Ishikawa (cell line): Measurements from ENCODE around the gene HAUS1.

Source experiments
- CEBPB ChIP-seq: IDR thresholded peaks from 2 replicates; pipeline ENCODE4 v1.6.1; 2012
- CREB1 ChIP-seq: IDR thresholded peaks from 2 replicates; pipeline ENCODE4 v1.6.1; 2012; ENCODE audit warnings: low read depth
- EGR1 ChIP-seq: IDR thresholded peaks from 2 replicates; pipeline ENCODE4 v1.6.1; 2012
- EP300 ChIP-seq: IDR thresholded peaks from 2 replicates; pipeline ENCODE4 v1.6.1; 2012; ENCODE audit warnings: borderline replicate concordance
- FOXM1 ChIP-seq: IDR thresholded peaks from 2 replicates; pipeline ENCODE4 v1.6.1; 2012; ENCODE audit warnings: low read depth, borderline replicate concordance
- RAD21 ChIP-seq: IDR thresholded peaks from 2 replicates; pipeline ENCODE4 v1.6.1; 2012; ENCODE audit warnings: low read depth
- TAF1 ChIP-seq: IDR thresholded peaks from 2 replicates; pipeline ENCODE4 v1.6.1; 2012; ENCODE audit warnings: low read depth, mild to moderate bottlenecking
- TCF12 ChIP-seq: IDR thresholded peaks from 2 replicates; pipeline ENCODE4 v1.6.1; 2012; ENCODE audit warnings: low read depth
- TEAD4 ChIP-seq: IDR thresholded peaks from 2 replicates; pipeline ENCODE4 v1.6.1; 2012
- YY1 ChIP-seq: IDR thresholded peaks from 2 replicates; pipeline ENCODE4 v1.6.1; 2012; ENCODE audit warnings: low read depth
- ZBTB7A ChIP-seq: IDR thresholded peaks from 2 replicates; pipeline ENCODE4 v1.6.1; 2012; ENCODE audit warnings: low read depth
- TF ChIP-seq, protein P1 (sequence below): IDR thresholded peaks from 2 replicates; pipeline ENCODE4 v1.6.1; 2012; ENCODE audit warnings: low read depth, mild to moderate bottlenecking

DNA sequence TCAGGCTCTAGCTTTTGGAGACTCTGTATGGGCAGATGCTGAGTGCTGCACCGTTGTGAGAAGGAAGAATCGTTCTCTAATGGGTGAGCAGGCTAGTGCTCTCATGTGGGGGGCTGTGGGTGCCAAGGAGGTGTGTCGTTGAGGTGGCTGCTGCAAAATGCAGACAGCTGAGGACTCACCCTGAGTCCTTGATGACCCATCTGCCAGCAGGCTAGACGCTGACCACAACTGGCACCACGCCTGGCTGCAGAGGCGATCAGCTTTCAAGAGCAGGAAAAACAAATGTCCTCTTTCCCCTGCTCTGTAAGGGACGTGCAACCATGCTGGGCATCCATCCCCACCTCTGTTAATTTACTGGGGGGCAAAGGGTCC lies 48.2 kb downstream of the HAUS1 start:
- TF ChIP-seq YY1 = no peak
- TF ChIP-seq FOXM1 = no peak
- no peak for TF ChIP-seq RAD21
- no peak for TF ChIP-seq TCF12
- TF ChIP-seq, protein P1, sequence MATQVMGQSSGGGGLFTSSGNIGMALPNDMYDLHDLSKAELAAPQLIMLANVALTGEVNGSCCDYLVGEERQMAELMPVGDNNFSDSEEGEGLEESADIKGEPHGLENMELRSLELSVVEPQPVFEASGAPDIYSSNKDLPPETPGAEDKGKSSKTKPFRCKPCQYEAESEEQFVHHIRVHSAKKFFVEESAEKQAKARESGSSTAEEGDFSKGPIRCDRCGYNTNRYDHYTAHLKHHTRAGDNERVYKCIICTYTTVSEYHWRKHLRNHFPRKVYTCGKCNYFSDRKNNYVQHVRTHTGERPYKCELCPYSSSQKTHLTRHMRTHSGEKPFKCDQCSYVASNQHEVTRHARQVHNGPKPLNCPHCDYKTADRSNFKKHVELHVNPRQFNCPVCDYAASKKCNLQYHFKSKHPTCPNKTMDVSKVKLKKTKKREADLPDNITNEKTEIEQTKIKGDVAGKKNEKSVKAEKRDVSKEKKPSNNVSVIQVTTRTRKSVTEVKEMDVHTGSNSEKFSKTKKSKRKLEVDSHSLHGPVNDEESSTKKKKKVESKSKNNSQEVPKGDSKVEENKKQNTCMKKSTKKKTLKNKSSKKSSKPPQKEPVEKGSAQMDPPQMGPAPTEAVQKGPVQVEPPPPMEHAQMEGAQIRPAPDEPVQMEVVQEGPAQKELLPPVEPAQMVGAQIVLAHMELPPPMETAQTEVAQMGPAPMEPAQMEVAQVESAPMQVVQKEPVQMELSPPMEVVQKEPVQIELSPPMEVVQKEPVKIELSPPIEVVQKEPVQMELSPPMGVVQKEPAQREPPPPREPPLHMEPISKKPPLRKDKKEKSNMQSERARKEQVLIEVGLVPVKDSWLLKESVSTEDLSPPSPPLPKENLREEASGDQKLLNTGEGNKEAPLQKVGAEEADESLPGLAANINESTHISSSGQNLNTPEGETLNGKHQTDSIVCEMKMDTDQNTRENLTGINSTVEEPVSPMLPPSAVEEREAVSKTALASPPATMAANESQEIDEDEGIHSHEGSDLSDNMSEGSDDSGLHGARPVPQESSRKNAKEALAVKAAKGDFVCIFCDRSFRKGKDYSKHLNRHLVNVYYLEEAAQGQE = no peak
- no peak for TF ChIP-seq EP300
- no peak for TF ChIP-seq CREB1
- no peak for TF ChIP-seq TAF1
- TF ChIP-seq TEAD4 = no peak
- TF ChIP-seq CEBPB = peak; percentile 7; the same call in 1 of the 2 replicates
- TF ChIP-seq EGR1 = no peak
- no peak for TF ChIP-seq ZBTB7A
